Neural progenitor cell (in vitro differentiated cells): Measurements from ENCODE around the gene PRKX. TPM values are rescaled to one million over a fixed set of nuclear protein-coding genes. Genes with fewer than 3 reads are reported as not detected.

Experiments used
- DNase-seq: peaks from one replicate; pipeline ENCODE4 v3.0.0-alpha.2; 2016; ENCODE audit warnings: low spot score
- H2AFZ ChIP-seq: fragments of 200-600 bp; sonication (generic); replicated peaks from 2 replicates; pipeline ENCODE4 v1.6.1; 2016; ENCODE audit warnings: antibody characterized with exemption
- H3F3A ChIP-seq: fragments of 200-600 bp; sonication (generic); 2 replicates; pipeline ENCODE4 v1.6.1; 2016; ENCODE audit warnings: antibody characterized with exemption, low read depth
- H3K27ac ChIP-seq: fragments of 200-600 bp; sonication (generic); 2 replicates; pipeline ENCODE4 v1.5.1; 2016; ENCODE audit warnings: mild to moderate bottlenecking
- H3K27me3 ChIP-seq: fragments of 200-600 bp; sonication (generic); 2 replicates; pipeline ENCODE4 v1.6.1; 2016; ENCODE audit warnings: mild to moderate bottlenecking, moderate library complexity
- H3K36me3 ChIP-seq: fragments of 200-600 bp; sonication (generic); 2 replicates; pipeline ENCODE4 v1.5.1; 2016
- H3K4me1 ChIP-seq: fragments of 200-600 bp; sonication (generic); 2 replicates; pipeline ENCODE4 v1.6.1; 2016; ENCODE audit warnings: mixed run types
- H3K4me2 ChIP-seq: fragments of 200-600 bp; sonication (generic); 2 replicates; pipeline ENCODE4 v1.6.1; 2016
- H3K4me3 ChIP-seq: fragments of 200-600 bp; sonication (generic); 2 replicates; pipeline ENCODE4 v1.5.1; 2016
- H3K79me2 ChIP-seq: fragments of 200-600 bp; sonication (generic); 2 replicates; pipeline ENCODE4 v1.6.1; 2016; ENCODE audit warnings: low read depth
- H3K9ac ChIP-seq: fragments of 200-600 bp; sonication (generic); 2 replicates; pipeline ENCODE4 v1.6.1; 2016
- H3K9me3 ChIP-seq: fragments of 200-600 bp; sonication (generic); 2 replicates; pipeline ENCODE4 v1.5.1; 2016; ENCODE audit warnings: low read depth
- H4K20me1 ChIP-seq: fragments of 200-600 bp; sonication (generic); 2 replicates; pipeline ENCODE4 v1.6.1; 2016; ENCODE audit warnings: low read depth
- H3K27ac Mint-ChIP-seq: 3 replicates; pipeline ENCODE4 v1.8.0; 2021; ENCODE audit warnings: mixed read lengths
- H3K27me3 Mint-ChIP-seq: 2 replicates; pipeline ENCODE4 v1.8.0; 2022; ENCODE audit warnings: low read depth, mild to moderate bottlenecking, inconsistent platforms, moderate library complexity, mixed read lengths; ENCODE audit not compliant: insufficient read depth
- H3K36me3 Mint-ChIP-seq: 3 replicates; pipeline ENCODE4 v1.8.0; 2021; ENCODE audit warnings: mixed read lengths
- H3K4me1 Mint-ChIP-seq: 3 replicates; pipeline ENCODE4 v1.8.0; 2021; ENCODE audit warnings: mixed read lengths
- H3K4me3 Mint-ChIP-seq: 3 replicates; pipeline ENCODE4 v1.8.0; 2021; ENCODE audit warnings: mild to moderate bottlenecking, moderate library complexity, mixed read lengths
- H3K9me3 Mint-ChIP-seq: 3 replicates; pipeline ENCODE4 v1.8.0; 2020; ENCODE audit warnings: mixed read lengths
- EZH2 ChIP-seq: fragments of 200-600 bp; sonication (generic); IDR thresholded peaks from 2 replicates; pipeline ENCODE4 v1.6.1; 2017; ENCODE audit warnings: antibody characterized with exemption, mild to moderate bottlenecking, moderate library complexity
- EZH2phosphoT487 ChIP-seq: fragments of 200-600 bp; sonication (generic); IDR thresholded peaks from 2 replicates; pipeline ENCODE4 v1.6.1; 2017; ENCODE audit warnings: antibody characterized with exemption
- total RNA-seq: library from RNA; depleted of rRNA; stranded (reverse); fragments of >200 nt; gene quantifications from 2 replicates; pipeline ENCODE4 v1.2.3, GENCODE V29; 2015; ENCODE audit warnings: low replicate concordance
- TF ChIP-seq, protein P1 (sequence below): fragments of 200-600 bp; sonication (generic); IDR thresholded peaks from 2 replicates; pipeline ENCODE4 v1.5.1; 2017; ENCODE audit warnings: antibody characterized with exemption, mild to moderate bottlenecking

PRKX gene
- total RNA-seq, 1 donor from 2014 or later, result 14.6 TPM

DNA sequence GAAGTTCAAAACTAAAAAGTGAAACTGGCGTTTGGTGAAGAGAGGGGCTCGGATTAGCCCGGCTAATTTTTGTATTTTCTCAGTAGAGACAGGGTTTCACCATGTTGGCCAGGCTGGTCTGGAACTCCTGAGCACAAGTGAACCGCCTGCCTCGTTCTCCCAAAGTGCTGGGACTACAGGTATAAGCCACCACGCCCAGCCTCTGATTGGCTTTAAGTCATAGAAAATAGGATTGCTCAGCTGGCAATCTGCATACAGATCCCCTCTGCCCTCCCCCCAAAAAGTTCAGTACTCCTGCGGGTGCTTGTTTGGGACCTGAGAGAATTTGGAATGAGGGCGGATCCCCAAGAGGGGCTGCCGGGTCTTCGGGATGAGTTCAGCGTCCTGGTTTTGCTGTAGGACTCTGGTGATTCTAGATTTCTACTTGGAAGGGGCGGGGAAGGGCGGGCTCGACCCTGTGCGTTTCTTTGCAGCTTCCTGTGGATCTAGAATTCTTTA is 537 bp upstream of the PRKX start:
- H3K27ac ChIP-seq, result no peak overlapping the region
- peaks cover 41% of the 10 kb centered on the region for H3K79me2 ChIP-seq
- no peaks in the 10 kb centered on the region for H3K9me3 ChIP-seq
- no peaks in the 10 kb centered on the region for H3F3A ChIP-seq
- no peak overlapping the region for H3K27ac Mint-ChIP-seq
- no peaks in the 10 kb centered on the region for H3K36me3 ChIP-seq
- DNase-seq, result peak; percentile 20
- H4K20me1 ChIP-seq, result peaks cover 15% of the 10 kb centered on the region
- no peaks in the 10 kb centered on the region for H3K9me3 Mint-ChIP-seq
- H3K4me1 ChIP-seq, result no peaks in the 10 kb centered on the region
- H3K4me1 Mint-ChIP-seq, result peaks cover 17% of the 10 kb centered on the region
- peaks cover 38% of the 10 kb centered on the region for H3K27me3 ChIP-seq
- TF ChIP-seq, protein P1, sequence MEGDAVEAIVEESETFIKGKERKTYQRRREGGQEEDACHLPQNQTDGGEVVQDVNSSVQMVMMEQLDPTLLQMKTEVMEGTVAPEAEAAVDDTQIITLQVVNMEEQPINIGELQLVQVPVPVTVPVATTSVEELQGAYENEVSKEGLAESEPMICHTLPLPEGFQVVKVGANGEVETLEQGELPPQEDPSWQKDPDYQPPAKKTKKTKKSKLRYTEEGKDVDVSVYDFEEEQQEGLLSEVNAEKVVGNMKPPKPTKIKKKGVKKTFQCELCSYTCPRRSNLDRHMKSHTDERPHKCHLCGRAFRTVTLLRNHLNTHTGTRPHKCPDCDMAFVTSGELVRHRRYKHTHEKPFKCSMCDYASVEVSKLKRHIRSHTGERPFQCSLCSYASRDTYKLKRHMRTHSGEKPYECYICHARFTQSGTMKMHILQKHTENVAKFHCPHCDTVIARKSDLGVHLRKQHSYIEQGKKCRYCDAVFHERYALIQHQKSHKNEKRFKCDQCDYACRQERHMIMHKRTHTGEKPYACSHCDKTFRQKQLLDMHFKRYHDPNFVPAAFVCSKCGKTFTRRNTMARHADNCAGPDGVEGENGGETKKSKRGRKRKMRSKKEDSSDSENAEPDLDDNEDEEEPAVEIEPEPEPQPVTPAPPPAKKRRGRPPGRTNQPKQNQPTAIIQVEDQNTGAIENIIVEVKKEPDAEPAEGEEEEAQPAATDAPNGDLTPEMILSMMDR, result no peak
- no peak for TF ChIP-seq EZH2
- TF ChIP-seq EZH2phosphoT487, result no peak
- peaks cover 6% of the 10 kb centered on the region for H3K27me3 Mint-ChIP-seq
- peak overlapping the region; percentile 65 for H3K4me3 ChIP-seq
- no peak overlapping the region for H3K9ac ChIP-seq
- peak overlapping the region; percentile 89 for H3K4me3 Mint-ChIP-seq
- peaks cover 3% of the 10 kb centered on the region for H3K36me3 Mint-ChIP-seq
- no peak overlapping the region for H2AFZ ChIP-seq
- peak overlapping the region; percentile 80 for H3K4me2 ChIP-seq

DNA sequence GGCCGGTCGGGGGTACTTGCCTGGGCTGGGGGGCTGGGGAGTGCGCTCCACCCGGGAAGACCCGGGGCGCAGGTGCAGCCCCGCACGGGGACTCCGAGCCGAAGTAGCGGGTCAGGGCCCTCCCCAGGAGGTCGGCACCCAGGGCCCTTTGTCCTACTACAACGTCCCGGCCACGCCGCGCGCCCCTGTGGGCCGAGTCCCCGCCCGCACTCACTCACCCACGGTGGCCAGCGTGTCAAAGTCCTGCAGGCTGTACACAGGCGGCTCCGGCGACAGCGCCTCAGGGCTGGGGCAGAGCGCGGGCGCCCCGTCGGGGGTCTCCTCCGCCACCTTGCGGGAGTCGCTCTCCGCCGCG is 602 bp downstream of the PRKX start:
- Histone ChIP-seq H3F3A (no peaks in the 10 kb centered on the region), H4K20me1 (peaks cover 15% of the 10 kb centered on the region), H3K4me1 (no peaks in the 10 kb centered on the region), H2AFZ (peak overlapping the region; percentile 72), H3K27me3 (peaks cover 38% of the 10 kb centered on the region), H3K9ac (no peak overlapping the region), H3K79me2 (peaks cover 46% of the 10 kb centered on the region), H3K36me3 (no peaks in the 10 kb centered on the region), H3K9me3 (no peaks in the 10 kb centered on the region), H3K4me3 (peak overlapping the region; percentile 65), H3K27ac (no peak overlapping the region), H3K4me2 (peak overlapping the region; percentile 80)
- TF ChIP-seq EZH2 (no peak), EZH2phosphoT487 (no peak)
- TF ChIP-seq, protein P1, result no peak
- no peak for DNase-seq
- Mint-ChIP-seq H3K27me3 (peaks cover 6% of the 10 kb centered on the region), H3K9me3 (no peaks in the 10 kb centered on the region), H3K4me3 (peak overlapping the region; percentile 94), H3K27ac (no peak overlapping the region), H3K36me3 (peaks cover 3% of the 10 kb centered on the region), H3K4me1 (peaks cover 17% of the 10 kb centered on the region)

DNA sequence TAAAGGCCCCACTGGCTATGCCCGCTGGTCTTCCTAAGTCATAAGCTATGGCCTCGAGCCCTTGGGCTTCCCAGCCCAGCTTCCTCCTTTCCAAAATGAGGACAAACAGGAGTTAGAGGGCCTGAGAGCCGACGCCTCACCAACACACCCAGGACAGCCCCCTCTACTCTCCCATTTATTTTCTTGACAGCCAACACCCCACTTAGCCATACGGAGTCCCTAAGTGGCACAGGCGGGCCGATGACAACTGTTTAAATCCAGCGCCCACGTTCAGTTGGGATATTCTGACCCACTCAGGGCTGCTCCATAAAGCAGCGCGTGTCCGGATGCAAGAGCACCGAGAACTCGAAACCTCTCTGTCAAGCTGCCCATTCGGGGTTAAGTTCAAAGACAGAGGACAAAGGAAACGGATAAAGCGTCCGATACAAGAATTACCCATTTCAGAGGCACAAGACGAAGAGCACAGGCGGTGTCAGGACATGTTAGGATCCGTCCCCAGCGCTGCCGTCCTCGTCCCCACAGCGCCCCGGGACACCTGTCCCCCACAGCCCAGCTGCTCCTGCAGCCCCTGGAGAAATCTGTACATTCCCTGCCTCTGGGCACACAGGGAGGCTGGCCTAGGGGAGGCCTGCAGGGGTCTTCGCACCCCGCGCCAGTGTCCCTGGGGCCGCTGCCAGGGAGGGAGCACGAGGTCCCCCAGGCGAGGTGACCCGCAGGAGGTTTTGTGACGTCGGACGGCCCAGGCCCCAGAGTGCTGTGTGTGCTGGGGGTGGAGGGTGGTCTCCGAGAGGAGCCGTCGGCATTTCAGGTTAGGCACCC is 1.2 kb downstream of the PRKX start:
- peak; percentile 12 for DNase-seq
- Histone ChIP-seq H3K4me1 (no peaks in the 10 kb centered on the region), H3K9me3 (no peaks in the 10 kb centered on the region), H3K4me3 (peak overlapping the region; percentile 65), H3K79me2 (peaks cover 46% of the 10 kb centered on the region), H3K9ac (no peak overlapping the region), H3K4me2 (peak overlapping the region; percentile 80), H3F3A (no peaks in the 10 kb centered on the region), H4K20me1 (peaks cover 15% of the 10 kb centered on the region), H3K27me3 (peaks cover 38% of the 10 kb centered on the region), H3K36me3 (no peaks in the 10 kb centered on the region), H3K27ac (no peak overlapping the region), H2AFZ (peak overlapping the region; percentile 72)
- peaks cover 17% of the 10 kb centered on the region for H3K4me1 Mint-ChIP-seq
- H3K27me3 Mint-ChIP-seq, result peaks cover 6% of the 10 kb centered on the region
- peak overlapping the region; percentile 87 for H3K27ac Mint-ChIP-seq
- H3K9me3 Mint-ChIP-seq, result no peaks in the 10 kb centered on the region
- H3K4me3 Mint-ChIP-seq, result peak overlapping the region; percentile 94
- H3K36me3 Mint-ChIP-seq, result peaks cover 3% of the 10 kb centered on the region
- TF ChIP-seq, protein P1, result no peak
- TF ChIP-seq EZH2 (no peak), EZH2phosphoT487 (no peak)
